ENCODE measurements around the gene AWAT1. TPM values are rescaled to one million over a fixed set of nuclear protein-coding genes. Genes with fewer than 3 reads are reported as not detected.
"Not testable (repeated sequence)": the region's sequence is repeated elsewhere in the genome, so short reads cannot be mapped to it uniquely, and the experiment has no call there.

The AWAT1 gene
- total RNA-seq (2014; rRNA removed), result not detected in 2 replicates
- not detected for polyA plus RNA-seq (2012)

DNA sequence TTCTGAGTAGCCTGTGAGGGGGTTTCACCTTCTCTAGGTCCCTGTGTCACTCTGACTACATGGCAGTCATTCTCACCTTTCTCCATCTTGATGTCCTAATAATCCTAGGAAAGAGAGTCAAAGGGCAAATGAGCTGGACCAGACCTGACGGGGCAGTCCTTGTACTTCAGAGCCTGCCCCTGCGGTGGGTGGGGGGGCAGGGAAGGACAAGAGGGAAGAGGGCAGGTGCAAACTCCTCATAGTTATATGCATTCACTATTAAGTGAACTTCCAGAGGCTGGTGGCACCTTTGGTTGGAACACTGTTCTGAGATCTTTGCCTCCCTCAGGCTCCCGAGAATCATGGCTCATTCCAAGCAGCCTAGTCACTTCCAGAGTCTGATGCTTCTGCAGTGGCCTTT is at the start of gene AWAT1:
AWAT1 (plus strand) TSS at position 301 of the 400 bp plus-strand sequence; CDS start at position 342, 41 bp downstream.
- DNase-seq (ENCODE audit: low read depth), result no peak

DNA sequence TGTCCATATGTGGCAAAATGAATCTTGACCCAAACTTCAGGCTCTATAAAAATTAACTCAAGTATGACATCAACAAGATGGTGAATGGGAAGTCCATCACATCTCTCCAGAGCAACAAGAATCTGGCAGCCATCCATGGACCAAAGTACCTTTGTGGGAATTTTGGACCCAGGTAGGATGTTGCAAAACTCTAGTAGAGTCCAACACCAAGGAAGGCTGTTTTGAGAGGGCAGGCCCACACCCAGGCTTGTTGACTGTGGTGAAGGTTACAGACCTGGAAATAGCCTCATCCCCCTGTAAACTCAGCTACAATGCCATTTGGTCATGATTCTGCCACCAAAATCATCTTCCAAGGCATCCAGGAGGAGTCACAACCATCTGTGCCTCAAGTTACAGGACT is 44.2 kb upstream of the AWAT1 start:
- no peak for DNase-seq (ENCODE audit: low read depth)

DNA sequence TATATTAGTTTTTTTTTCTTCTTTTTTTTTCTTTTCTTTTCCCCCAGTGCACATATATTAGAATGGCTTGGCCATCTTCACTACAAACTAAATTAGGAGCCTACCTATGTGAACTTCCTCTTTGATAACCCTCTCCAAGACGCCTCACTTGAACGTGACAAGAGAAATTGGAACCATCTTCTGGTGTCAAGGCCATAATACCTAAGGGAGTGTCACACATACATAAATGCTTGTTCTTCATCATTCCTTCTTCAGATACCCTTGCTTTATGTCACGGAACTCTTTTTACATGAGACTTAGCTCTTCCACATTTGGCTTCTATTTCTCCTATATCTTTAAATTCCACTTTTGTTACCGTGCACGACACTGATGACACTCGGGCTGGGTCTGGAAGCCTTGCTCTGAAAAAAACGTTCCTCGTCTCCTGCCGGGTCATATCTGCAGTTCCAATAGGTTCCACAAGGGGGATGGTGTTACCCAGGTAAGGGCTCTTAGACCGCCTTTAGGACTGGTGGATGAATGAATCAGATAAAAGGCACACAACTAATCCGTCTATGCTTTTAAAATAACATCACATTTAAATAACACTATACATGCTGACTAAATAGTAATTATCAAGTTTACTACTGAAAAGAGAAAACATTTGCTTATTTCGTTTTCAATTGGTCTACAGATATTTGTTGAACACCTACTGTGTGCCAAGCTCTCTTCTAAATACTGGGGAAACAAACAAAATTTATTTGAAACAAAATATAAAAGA is 37.3 kb upstream of the AWAT1 start:
- DNase-seq (ENCODE audit: low read depth), result peak; percentile 51

DNA sequence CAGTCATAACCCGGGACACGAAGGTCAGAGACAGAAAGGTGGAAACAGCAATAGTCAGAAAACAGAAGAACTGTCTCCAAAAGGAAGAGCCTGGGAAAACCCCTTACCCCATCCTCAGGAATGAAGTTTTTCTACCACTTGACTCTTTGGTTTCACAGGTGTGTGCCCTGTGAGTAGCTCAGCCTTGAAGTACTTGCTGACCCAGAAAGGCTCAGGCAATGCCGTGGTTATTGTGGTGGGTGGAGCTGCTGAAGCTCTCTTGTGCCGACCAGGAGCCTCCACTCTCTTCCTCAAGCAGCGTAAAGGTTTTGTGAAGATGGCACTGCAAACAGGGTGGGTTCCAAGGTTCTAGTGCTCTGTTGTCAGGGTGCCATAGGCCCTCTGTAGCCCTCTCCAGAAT is 32.7 kb upstream of the AWAT1 start:
- DNase-seq (ENCODE audit: low read depth), result no peak

DNA sequence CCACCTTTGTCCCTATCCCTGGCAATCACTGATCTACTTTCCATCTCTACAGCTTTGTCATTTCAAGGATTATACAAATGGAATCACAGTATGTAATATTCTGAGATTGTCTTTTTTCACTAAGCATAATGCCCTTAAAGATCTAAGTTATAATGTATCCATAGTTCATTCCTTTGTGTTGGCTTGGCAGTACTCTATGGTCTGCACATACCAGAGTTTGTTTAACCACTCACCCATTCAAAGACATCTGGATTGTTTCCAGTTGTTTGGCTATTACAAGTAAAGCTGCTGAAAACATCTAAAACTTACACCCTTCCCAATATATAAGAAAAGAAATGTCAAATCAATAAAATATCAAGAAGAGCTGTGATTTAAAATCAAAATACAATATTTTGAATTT is 26.0 kb upstream of the AWAT1 start:
- no peak for DNase-seq (ENCODE audit: low read depth)

DNA sequence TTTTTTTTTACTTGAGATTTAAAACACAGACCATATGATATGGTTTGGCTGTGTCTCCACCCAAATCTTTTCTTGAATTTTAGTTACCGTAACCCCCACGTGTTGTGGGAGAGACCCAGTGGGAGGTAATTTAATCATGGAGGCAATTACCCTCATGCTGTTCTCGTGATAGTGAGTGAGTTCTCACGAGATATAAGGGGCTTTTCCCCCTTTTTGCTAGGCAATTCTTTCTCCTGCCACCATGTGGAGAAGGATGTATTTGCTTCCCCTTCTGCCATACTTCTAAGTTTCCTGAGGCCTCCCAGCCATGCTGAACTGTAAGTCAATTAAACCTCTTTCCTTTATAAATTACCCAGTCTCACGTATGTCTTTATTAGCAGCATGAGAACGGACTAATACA is 24.9 kb upstream of the AWAT1 start:
- DNase-seq (ENCODE audit: low read depth), result not testable (repeated sequence)

DNA sequence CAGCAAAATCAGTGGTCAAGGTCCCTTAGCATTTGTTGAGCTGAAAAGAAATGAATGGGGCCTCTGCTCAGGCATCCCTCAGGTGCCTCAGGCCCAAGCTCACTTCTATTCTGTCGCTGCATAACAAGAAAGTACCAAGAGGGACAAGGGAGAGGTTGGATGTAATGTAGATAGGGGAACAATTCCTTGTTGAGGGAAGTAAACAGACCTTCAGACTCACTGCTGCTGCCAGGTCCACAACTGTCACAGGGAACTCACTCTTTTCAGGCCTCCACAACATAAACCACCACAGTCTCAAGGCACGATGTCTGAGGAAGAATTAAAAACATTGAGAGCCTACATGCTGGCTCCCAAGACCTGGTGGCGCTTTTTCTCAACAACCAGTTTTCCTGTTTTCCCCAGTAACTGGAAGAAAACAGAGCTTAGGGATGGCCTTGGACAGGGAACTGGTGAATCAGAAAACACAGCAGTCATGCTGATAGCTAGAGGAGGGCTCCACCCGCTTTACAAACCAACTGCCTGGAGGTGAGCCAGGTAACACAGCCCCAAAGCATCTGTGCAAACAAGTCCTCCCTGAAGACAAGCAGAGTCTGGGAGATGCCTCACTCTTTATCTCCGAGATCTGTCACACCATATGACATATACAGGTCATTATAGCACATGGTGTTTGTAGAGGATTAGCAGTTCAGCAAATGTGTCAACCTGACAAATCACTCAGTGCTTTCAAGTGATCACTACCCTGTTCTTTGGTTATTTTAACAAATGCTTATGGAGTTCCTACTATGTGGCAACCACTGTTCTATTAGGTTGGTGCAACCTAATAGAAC is 14.3 kb upstream of the AWAT1 start:
- DNase-seq (ENCODE audit: low read depth), result no peak

DNA sequence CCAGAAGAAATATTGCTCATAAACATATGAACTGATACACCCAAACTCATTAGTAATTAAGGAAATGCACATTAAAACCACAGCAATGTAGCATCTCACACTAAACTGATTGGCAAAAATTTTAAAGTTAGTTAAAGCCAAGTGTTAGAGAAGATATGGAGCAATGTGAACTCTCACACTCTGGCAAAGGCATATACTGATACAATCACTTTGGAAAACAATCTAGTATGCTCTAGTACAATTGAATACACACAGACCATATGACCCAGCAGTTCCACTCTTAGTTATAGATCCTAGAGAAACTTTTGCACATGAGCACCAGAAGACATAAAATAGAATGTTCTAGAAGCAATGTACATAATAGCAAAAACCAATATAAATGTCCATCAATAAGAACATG is 8.4 kb upstream of the AWAT1 start:
- no peak for DNase-seq (ENCODE audit: low read depth)

DNA sequence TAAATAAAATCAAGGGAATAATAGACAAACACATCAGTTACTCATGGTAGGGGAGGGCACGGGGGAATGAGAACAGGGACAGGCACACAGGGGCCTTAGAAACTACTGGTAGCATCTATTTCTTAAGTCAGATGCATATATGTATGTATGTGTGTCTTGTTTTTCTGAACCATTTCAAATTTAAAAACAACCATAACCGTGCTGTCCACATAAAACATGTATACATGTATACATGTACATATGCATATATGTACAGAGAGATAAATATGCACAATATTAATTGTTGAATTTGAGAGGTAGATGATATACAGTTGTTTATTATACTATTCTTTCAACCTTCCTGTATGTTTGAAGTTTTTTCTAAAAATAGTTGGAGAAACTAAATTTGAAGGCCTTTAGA is 7.8 kb upstream of the AWAT1 start:
- no peak for DNase-seq (ENCODE audit: low read depth)

DNA sequence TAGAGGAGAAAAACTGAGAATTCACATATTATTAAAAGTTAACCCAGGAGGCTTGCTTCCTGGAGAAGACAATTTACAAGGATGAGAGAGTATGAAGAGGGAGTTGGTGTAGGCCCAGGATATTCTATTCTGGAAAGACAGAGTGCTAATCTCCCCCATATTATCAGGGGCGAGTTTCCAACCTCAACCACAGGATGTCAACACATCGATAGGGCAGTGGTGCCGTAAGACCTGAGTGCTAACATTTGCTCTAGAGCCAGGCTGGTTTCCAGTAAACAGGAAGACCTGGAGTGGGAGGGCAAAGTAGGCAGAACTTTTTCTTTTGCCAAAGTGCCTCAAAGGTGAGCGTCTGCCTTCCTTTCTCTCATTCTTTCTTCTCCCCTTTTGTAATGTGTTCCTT is 2.8 kb upstream of the AWAT1 start:
- no peak for DNase-seq (ENCODE audit: low read depth)

DNA sequence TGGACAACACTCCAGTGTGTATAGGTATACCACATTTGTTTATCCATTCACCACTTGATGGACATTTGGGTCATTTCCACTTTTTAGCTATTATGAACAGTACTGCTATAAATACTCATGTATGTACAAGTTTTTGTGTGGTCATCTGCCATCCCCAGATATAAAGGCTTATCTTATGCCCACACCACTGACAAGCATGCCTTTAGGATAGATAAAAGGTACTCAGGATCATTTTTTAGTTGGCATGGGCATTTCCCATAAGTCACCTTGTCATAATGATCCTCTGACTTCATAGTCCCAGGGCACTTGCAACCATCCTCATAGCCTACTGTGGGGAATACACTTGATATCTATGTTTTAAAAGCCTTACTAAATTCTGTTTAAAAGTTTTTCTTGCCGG is 6.3 kb downstream of the AWAT1 start:
- no peak for DNase-seq (ENCODE audit: low read depth)

DNA sequence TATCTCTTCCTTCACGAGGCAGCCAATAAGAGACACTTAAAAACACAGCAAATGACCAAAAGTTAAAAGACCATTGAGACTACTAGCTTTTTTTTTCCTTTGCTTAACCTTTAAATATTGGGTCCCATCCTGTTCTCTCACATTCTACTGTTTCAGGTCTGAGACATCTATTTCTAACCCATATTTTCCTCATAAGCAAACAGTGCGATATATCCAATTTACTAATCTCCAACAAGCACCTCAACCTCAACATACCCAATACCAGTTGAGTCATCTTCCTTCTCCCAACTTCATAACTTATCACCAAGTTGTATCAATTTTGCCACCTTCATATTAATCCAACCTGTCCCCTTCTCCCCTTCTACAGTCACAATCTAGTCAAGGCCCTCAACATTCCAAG is 7.0 kb downstream of the AWAT1 start:
- no peak for DNase-seq (ENCODE audit: low read depth)

DNA sequence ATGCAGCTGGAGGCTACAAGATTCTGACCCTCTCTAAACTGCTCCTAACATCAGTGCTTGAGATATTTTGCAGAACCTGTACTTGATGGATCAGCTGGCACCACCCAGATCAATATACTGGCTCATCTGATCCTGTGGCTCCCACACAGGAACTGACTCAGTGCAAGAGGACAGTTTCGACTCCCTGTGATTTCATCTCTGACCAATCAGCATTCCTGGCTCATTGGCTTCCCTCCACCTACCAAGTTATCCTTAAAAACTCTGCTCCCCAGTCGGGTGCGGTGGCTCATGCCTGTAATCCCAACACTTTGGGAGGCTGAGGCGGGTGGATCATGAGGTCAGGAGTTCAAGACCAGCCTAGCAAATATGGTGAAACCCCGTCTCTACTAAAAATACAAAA is 9.1 kb downstream of the AWAT1 start:
- not testable (repeated sequence) for DNase-seq (ENCODE audit: low read depth)

DNA sequence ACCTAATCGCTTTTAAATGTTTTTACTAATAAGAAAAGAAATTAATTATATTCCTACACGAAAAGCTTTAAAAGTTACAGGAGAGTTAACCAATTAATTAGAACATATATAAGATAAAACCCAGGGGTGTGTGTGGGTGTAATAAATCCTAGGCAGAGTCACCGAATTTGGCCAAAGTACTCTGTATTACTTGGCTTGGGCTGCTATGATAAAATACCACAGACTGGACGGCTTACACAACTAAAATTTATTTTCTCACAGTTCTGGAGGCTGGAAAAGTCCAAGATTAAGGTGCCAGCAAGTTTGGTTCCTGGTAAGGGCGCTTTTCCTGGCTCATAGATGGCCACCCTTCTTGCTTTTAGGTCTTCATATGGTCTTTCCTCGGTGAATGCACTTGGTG is 10.4 kb downstream of the AWAT1 start:
- no peak for DNase-seq (ENCODE audit: low read depth)

DNA sequence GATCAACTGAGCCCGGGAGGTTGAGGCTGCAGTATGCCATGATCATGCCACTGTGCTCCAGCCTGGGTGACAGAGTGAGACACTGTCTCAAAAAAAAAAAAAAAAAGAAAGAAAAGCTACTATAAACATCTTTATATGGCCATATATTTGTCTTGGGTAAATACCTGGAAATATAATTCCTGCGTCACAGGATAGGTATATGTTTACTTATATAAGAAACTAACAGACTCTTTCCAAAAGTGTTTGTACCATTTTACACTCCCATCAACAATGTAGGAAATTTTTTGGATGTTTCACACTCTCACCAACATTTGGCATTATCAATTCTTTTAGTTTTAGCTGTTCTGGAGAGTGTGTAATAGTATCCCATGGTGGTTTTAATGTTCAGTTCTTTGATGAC is 12.8 kb downstream of the AWAT1 start:
- DNase-seq (ENCODE audit: low read depth), result no peak

DNA sequence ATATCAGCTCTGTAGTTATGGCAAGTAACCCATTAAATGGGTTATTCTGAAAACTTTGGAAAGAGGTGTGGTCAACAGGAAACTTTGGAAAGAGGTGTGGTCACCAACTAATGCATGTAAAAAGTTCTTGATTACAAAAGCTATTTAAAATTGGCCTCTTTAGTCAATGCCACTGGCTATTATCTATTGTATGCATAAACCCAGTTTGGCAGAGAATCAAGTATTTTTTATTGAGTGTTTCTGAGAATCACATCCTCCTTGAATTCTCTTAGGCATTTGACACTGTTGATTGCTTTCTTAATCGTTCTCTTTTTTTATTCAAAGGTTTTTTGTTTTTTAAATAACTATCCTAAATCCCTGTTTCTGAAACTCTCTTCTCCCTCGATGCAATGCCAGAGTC is 18.0 kb downstream of the AWAT1 start:
- no peak for DNase-seq (ENCODE audit: low read depth)

DNA sequence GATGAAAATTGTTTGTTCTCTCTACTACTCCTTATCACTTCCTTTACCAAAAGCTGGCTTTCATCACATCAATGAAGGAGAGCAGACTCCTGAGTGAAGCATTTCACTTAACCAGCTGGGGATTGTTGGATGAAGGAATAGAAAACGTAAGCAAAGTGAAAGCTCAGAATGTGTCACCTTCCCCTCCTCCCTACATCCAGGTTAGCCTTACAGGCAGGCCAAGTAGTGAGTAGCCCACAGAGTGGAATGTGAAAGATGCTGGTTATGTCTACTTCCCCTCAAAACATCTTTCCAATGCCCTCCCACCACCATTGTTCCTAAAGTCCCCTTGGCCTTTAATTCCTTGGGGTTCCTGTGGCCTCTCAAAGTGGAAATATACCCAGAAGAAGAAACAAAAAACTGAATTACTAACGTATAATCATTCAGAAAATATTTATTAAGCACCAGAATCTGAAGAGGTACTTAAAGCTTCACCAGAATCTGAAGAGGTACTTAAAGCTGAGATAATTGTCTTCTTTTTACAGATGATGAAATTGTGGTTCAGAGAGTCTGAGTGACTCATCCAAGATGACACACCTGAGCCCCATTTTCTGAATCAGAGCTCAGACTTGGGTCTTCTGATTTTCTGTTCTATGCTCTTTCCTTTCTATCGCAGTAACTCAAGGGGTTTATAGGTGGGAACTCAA is 19.1 kb downstream of the AWAT1 start:
- peak; percentile 3 for DNase-seq (ENCODE audit: low read depth)

DNA sequence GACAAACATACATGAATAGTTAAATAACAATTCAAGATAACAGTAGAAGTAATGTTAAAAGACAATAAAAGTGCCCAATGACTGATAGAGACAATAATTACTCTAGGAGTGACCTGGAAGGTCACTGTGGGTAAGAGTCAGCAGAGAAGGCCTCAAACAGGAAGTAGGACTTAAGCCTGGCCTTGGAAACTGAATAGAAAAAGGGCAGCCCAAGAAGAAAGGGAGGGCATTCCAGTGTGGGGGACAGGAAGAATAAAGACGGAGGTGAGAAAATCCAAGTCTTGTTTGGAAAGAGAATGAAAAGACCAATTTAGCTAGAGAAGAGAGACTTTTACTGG is 19.6 kb downstream of the AWAT1 start:
- peak; percentile 10 for DNase-seq (ENCODE audit: low read depth)

DNA sequence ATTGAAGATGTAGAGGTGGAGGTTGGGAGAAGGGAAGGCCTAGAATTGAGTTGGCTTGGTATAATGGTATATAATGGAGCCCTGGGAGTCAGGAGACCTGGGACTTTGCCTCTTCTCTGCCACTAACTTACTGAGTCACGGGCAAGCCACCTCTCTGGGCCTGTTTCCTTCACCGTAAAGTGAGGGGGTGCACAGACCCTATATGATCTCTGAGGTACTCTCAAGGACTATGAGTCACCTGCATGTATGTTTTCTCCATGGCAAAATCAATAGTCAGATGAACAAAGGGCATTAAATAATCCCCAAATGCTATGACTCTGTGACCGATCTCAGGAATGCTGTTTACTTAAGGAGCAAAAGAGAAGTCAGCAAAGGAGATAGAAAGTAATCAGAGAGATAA is 20.5 kb downstream of the AWAT1 start:
- DNase-seq (ENCODE audit: low read depth), result no peak

DNA sequence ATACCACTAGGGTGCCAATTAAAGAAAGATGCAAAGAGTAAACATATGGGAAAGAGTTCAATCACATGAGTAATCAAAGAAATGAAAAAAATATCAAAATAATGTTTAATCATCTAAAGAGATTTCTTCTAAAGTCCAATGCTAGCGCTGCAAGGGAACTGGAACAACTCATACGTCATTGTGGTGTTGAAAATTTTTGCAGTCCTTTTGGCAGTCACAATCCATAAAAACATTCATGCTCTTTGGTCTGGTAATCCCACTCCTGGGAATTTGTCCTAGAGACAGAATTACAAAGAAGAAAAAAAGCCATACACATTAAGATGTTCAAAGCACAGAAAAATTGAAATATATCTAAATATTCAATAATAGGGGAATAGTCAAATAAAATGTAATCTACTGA is 21.0 kb downstream of the AWAT1 start:
- DNase-seq (ENCODE audit: low read depth), result no peak

DNA sequence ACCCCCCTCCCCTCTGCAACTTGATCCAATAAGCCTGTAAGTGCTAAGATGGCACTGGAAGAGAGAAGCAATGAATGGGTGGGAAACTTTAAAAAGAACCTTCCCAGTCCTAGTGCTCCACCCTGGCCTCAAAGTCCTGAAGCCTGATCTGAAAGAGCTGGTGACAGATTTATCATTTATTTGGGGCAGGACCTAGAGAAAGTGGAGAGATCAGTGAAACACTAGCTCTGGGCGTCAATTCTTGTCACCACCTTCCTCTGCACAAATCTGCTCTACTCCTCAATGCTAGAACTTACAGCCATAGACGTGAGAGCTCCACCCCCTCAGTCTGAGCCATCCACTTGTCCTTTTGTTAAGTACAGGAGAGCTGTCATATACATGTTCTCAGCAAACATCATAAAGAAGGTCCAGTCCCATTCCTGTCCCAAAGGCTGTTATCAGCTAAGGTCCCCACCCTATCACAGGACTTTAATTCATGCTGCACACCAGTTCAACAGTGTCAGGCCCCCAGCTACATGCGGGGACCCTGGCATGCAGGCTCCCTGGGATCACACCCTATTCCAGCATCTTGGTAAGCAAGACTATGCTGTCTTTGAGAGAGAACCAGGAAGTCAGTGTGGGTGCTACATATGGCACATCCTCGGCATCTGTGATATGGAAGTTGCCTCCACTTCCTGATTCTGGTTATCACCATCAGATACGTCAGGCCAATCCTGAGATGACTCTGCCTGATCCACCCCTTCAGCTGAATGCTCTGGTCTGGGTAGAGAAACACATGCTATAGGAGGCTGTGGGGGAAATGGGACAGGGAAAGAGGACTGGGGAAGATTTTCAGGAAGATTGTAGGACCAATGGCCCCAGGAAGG is 23.2 kb downstream of the AWAT1 start:
- DNase-seq (ENCODE audit: low read depth), result no peak

DNA sequence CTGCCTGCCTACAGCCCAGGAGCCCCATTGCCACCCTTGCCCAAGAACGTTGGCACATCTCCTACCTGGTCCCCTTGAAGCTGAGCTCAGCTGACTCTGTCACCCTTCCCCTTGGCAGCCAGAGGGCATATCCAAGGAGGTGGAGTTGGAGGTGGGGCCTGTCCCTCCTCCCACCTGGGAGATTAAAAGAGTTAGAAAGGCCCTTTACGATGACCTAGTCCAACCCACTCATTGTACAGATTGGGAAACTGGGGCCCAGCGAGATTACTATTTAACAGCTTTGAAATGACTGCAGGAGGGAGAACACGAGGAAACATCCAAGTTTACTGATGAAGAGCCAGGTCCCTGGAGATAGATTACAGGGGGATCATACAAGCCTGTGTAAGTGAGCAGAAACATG is 25.6 kb downstream of the AWAT1 start, which contains the start of gene P2RY4:
P2RY4 (minus strand) TSS at position 101 of the 400 bp plus-strand sequence. CDS start 580 bp downstream, outside the sequence.
- DNase-seq (ENCODE audit: low read depth), result no peak

Measured in LHCN-M2 (cell line).